ENCODE data around the gene MAP3K4. TPM values are rescaled to one million over a fixed set of nuclear protein-coding genes. Genes with fewer than 3 reads are reported as not detected.

Gene MAP3K4
- total RNA-seq, 1 donor from 2014 or later, result 84.3 TPM

GRCh38 chr6:161019324-161019839 is 27.8 kb downstream of the MAP3K4 start:
- H3K36me3 Mint-ChIP-seq (ENCODE audit: low read depth), result peaks cover 15% of the 10 kb centered on the region
- no peak for DNase-seq (ENCODE audit: low read depth, low spot score)
- TF ChIP-seq CTCF (conservative IDR thresholded peaks at IDR 0.05), result no peak
- peaks cover 13% of the 10 kb centered on the region for H3K4me1 Mint-ChIP-seq
- no peaks in the 10 kb centered on the region for H3K27me3 Mint-ChIP-seq (ENCODE audit: low read depth)
- no peak overlapping the region for H3K27ac Mint-ChIP-seq (ENCODE audit: unreplicated experiment)
- peaks cover 6% of the 10 kb centered on the region for H3K9me3 Mint-ChIP-seq
- no peak overlapping the region for H3K4me3 Mint-ChIP-seq

- Mint-ChIP-seq H3K27ac (ENCODE audit: unreplicated experiment) (no peak overlapping the region), H3K36me3 (ENCODE audit: low read depth) (peaks cover 17% of the 10 kb centered on the region), H3K27me3 (ENCODE audit: low read depth) (no peaks in the 10 kb centered on the region), H3K4me1 (peaks cover 9% of the 10 kb centered on the region), H3K4me3 (no peak overlapping the region), H3K9me3 (peaks cover 6% of the 10 kb centered on the region)
- no peak for DNase-seq (ENCODE audit: low read depth, low spot score)
- TF ChIP-seq CTCF (conservative IDR thresholded peaks at IDR 0.05), result no peak
Observed at GRCh38 chr6:161021543-161021942, 30.0 kb downstream of the MAP3K4 start.

- H3K27ac Mint-ChIP-seq (ENCODE audit: unreplicated experiment), result no peak overlapping the region
- H3K9me3 Mint-ChIP-seq, result peaks cover 6% of the 10 kb centered on the region
- H3K36me3 Mint-ChIP-seq (ENCODE audit: low read depth), result peaks cover 17% of the 10 kb centered on the region
- H3K4me1 Mint-ChIP-seq, result peaks cover 9% of the 10 kb centered on the region
- DNase-seq (ENCODE audit: low read depth, low spot score), result no peak
- H3K27me3 Mint-ChIP-seq (ENCODE audit: low read depth), result no peaks in the 10 kb centered on the region
- TF ChIP-seq CTCF (conservative IDR thresholded peaks at IDR 0.05), result no peak
- H3K4me3 Mint-ChIP-seq, result no peak overlapping the region
Observed at GRCh38 chr6:161021998-161022743, 30.6 kb downstream of the MAP3K4 start.

GRCh38 chr6:161023316-161023715 is 31.7 kb downstream of the MAP3K4 start:
- peaks cover 5% of the 10 kb centered on the region for H3K4me1 Mint-ChIP-seq
- H3K27me3 Mint-ChIP-seq (ENCODE audit: low read depth), result no peaks in the 10 kb centered on the region
- DNase-seq (ENCODE audit: low read depth, low spot score), result no peak
- no peak overlapping the region for H3K27ac Mint-ChIP-seq (ENCODE audit: unreplicated experiment)
- peaks cover 6% of the 10 kb centered on the region for H3K9me3 Mint-ChIP-seq
- peaks cover 17% of the 10 kb centered on the region for H3K36me3 Mint-ChIP-seq (ENCODE audit: low read depth)
- no peak overlapping the region for H3K4me3 Mint-ChIP-seq
- TF ChIP-seq CTCF (conservative IDR thresholded peaks at IDR 0.05), result no peak

GRCh38 chr6:161024364-161024920 is 32.9 kb downstream of the MAP3K4 start:
- Mint-ChIP-seq H3K4me1 (no peaks in the 10 kb centered on the region), H3K27ac (ENCODE audit: unreplicated experiment) (no peak overlapping the region), H3K36me3 (ENCODE audit: low read depth) (peaks cover 14% of the 10 kb centered on the region), H3K27me3 (ENCODE audit: low read depth) (no peaks in the 10 kb centered on the region), H3K4me3 (no peak overlapping the region), H3K9me3 (peaks cover 4% of the 10 kb centered on the region)
- TF ChIP-seq CTCF (conservative IDR thresholded peaks at IDR 0.05), result no peak
- DNase-seq (ENCODE audit: low read depth, low spot score), result no peak

Data from neural crest cell (in vitro differentiated cells).